ENCODE results near the gene BMP7.

The BMP7 gene

GRCh38 chr20:57118964-57119363, 147.5 kb downstream of the BMP7 start:
- no peak for DNase-seq (ENCODE audit: low read depth)
- no peak overlapping the region for H3K4me3 ChIP-seq (ENCODE audit: low read depth, low read length)
- TF ChIP-seq CTCF (IDR thresholded peaks at IDR 0.05; ENCODE audit: control insufficient read depth, extremely low read depth, insufficient read depth), result no peak

Data from LNCaP clone FGC (cell line).